ENCODE measurements around the gene DUOX1.
"Not testable (repeated sequence)": the region's sequence is repeated elsewhere in the genome, so short reads cannot be mapped to it uniquely, and the experiment has no call there.

DUOX1 gene

GRCh38 chr15:45121706-45122417 lies 7.9 kb upstream of the DUOX1 start:
- no peak for DNase-seq

DNA sequence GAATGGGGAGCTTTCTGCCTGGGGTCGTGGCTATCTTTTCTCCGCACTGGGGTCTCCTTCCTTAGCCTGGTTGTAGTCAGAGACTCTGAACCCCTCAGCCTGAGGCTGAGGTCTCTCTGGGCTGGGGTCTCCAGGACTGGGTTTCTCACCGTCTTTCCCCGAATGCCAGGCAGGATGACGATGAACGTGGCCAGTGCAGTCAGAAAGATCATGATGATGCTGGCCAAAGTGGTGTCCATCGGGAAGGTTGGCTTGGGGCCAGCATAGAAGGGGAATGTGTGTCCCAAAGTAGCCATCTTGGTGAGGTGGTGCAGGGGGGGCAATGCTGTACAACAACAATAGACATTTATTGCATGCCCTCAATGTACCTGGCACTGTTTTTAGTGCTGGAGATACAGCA lies 7.1 kb upstream of the DUOX1 start:
- DNase-seq: no peak

DNA sequence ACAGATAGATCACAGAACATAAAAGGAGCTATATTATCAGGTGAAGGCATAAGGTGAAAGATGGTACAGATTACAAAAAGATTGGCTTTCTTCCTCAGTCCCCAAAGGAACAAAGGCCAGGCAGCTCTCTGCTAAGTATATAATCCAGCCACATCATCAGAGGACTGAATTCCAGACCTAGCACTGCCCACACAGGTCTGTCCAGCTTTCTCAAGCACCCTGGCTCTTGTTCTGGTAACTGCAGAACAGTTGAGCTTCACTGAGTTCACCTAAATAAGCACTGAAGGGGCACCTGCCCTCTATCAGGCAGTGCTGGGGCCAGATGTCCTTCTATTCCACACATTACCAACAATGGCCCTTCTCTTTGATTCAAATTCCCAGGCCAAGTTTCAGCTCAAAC lies 6.4 kb upstream of the DUOX1 start:
- no peak for DNase-seq

- peak in 1 of 5 donors; percentile 42 for DNase-seq
Measured at GRCh38 chr15:45126535-45127158, 3.1 kb upstream of the DUOX1 start.

DNA sequence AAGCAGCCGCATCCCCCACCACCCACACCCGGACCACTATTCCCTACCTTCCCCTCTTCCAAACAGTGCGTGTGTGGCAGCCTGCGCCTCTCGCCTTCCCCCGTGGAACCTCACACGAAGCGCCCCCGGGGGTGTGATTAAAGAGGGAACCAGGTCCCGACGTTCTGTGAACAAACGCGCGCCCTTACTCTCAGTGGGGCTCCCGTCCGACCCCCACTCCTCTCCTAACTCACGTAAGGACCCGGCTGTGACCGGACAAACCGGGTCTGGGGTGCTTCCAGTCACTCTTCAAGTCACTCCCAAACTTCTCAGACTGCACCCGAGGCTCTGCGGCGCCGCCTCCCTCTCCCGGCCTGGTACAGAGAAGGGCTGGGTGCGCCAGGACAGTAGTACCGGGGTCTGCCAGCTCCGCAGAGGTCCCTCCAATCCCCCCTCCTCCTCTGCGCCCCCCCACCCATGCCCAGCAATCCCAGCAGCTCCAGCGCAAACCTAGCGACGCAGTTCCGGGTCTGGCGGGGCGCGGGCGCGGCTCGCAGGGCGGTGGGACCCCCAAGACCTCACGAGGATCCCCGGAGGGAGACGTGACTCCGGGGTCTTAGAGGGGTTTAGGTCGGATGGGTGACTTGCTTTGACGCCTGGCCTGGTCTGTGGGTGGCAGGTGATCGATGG lies 689 bp upstream of the DUOX1 start:
- DNase-seq: no peak

DNA sequence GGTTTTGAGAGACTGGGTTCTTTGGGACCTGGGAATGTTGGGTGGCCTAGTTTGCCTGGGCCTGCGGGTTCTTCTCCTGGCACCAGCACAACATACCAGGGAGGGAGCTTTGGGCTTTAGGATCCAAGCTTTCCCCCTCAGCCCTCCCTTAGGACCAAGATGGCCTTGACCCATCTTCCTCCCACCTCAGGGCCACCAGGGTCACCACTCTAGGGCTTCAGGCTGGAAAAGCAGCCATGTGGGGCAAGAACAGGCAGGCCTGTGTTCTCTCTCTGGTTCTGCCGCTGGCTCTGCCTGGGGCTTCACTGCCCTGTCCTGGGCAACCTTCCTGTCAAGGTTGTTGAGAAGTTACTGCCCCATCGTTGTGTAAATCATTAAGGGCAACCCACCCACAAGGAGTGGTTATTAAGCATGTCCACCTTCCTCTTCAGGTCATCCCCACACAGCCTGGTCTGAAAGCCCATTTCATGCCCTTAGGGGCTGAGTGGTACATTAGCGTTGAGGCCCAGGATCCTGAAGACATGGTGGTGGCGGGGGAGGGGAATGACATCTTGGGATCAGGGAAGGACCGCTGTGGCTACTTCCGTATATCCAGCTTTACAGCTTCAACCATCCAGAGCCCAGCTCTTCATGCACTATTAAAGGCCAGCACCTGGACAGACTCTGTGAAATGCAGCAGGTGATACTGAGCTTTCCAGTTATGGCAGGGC lies 652 bp downstream of the DUOX1 start:
- no peak for DNase-seq

DNA sequence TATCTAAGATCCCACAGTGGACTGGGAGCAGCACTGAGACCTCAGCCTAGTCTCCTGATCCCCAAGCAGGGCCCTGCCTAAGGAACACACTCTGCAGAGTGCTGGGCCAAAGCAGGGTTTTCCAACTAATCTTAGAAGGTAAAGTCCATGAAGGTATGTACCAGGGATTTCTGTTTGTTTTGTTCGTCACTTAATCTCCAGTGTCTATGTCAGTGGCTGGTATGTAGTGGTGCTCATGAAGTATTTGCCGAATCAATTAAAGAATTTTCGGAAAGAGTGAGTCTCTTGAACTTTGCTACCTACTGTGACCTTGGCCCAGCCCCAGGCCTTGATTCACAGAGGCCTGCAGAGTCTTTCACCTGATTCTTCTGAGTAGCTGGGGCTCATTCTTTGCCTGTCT lies 1.7 kb downstream of the DUOX1 start:
- no peak for DNase-seq

DNA sequence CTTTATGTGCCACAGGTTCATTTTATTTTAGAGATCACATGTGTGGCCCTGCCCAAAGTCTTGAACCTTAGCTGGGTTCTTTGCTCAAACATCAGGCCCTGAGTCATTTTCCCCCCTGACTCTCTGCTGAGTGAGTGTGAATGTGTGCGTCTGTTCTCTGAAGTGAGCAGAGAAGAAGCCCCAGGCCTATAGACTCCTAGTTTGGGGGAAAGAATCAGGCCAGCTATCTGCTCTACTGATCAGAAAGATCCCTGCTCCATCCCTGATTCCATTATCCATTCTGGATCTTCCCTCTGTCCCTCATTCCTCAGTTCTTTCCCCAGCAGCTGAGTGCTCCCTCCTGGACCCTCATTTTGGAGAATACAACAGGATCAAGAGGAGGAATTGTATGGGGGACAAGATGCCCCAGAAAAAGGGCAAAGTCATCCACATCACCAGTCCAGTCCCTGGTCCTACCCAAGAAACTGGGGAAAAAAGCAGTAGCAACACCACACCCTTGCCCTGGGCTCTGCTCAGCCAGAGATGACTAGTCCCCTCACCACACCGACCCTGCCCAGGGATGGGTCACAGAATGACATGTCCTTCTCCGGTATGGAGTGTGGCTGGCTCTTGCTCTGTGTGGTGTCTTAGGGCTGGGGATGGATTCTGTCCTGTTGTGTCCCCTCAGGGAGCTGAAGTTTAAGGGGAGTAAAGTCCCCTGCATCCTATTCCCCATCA lies 3.2 kb downstream of the DUOX1 start:
- DNase-seq: no peak

DNA sequence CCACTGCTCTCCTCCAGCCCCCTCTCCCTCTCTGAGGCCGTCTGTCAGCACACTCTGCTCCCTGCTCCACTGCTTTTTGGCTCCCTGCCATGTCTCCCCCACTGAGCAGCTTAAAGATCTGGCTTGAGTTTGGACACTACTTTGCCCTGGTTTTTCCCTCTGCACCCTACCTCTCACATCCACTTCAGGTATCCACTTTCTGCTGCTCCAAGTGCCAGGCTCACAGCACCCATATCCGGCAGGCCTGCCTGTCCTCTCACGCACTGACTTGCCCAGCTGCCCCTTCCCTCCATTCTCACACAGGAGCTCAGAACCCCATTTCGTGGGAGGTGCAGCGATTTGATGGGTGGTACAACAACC lies 3.7 kb downstream of the DUOX1 start:
- DNase-seq: no peak

GRCh38 chr15:45134046-45134445 lies 4.3 kb downstream of the DUOX1 start:
- DNase-seq: no peak

GRCh38 chr15:45134682-45135604 lies 5.1 kb downstream of the DUOX1 start:
- DNase-seq: peak in 1 of 5 donors; percentile 23

- not testable (repeated sequence) for DNase-seq
Measured at GRCh38 chr15:45135705-45136377, 6.0 kb downstream of the DUOX1 start.

DNA sequence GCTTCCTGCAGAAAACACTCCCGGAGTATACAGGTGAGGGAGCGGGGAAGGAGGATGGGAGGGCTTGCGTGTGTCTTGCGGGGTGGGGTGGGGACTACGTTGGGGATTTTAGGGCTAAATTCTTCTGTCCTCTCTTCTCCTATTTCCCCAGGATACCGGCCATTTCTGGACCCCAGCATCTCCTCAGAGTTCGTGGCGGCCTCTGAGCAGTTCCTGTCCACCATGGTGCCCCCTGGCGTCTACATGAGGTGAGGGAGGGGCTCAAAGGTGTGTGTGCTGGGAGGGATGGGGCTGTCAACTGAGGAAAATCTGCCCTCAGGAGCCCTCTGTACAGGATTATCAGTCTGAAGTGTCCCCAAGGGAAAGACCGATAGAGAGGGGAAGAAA lies 6.6 kb downstream of the DUOX1 start:
- no peak for DNase-seq

- DNase-seq: no peak
Measured at GRCh38 chr15:45137703-45138102, 7.9 kb downstream of the DUOX1 start.

GRCh38 chr15:45138814-45139765 lies 9.3 kb downstream of the DUOX1 start:
- no peak for DNase-seq

DNA sequence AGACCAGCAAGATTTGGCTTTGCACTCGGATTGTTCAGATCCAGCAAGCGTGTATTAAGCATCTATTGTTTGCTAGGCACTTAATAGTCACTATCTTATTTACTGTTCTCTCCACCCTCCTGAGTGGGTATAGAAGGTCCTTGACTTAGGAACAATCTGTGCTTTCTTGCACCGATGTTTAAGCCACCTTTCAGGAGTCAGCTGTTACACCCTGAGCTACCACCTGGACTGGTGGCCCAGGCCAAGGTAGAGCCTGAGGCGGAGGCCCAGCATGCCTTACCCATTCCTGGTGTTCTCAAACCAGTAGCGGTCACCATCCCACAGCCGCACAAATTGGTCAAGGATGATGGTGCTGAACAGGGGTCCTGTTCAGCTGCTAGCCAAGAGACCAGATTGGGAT lies 10.0 kb downstream of the DUOX1 start:
- DNase-seq: no peak

- no peak for DNase-seq
Measured at GRCh38 chr15:45140557-45141250, 10.9 kb downstream of the DUOX1 start.

DNA sequence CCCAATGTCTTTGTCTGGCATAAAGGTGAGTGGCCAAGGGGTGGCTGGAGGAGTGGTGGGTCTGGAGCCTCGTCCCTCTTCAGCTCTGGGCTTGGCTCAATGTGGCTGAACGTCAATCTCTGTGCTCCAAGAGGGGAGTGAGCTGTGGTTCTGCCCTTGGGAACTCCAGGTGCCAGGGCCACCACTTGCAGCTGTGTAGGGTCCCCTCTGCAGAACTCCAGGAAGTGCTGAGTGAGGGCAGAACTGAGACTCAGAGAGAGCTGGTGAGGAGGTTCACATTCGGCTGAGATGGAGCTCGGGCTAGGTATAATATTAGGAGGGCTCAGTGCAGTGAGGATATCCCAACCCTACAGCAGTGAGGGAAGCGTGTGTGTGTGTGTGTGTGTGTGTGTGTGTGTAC lies 11.6 kb downstream of the DUOX1 start:
- no peak for DNase-seq

DNA sequence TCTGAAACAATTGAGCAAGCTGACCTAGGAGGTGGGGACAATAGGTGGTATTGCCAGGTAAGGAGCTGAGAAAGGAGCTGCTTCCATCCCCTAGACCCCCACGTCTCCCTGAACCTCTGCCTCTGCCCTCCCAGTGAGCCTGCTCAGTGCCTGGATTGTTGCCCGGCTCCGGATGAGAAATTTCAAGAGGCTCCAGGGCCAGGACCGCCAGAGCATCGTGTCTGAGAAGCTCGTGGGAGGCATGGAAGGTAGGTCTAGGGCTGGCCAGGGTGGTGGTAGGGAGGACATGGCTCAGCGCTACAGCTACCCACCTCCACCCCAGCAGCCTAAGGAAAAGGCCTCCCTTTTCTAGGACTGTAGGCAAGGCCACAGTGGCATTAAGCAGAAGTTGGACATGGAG lies 13.3 kb downstream of the DUOX1 start:
- DNase-seq: no peak
